NCI-H748 treated with DMSO at 0.1 percent for 48 hours (cell line): ENCODE data around the gene NRM.
"Not testable (repeated sequence)": the region's sequence is repeated elsewhere in the genome, so short reads cannot be mapped to it uniquely, and the experiment has no call there.

Source experiments
- DNase-seq: peaks from one replicate; lab custom pipeline; 2025; lab: John Stamatoyannopoulos, UW

NRM gene

DNA sequence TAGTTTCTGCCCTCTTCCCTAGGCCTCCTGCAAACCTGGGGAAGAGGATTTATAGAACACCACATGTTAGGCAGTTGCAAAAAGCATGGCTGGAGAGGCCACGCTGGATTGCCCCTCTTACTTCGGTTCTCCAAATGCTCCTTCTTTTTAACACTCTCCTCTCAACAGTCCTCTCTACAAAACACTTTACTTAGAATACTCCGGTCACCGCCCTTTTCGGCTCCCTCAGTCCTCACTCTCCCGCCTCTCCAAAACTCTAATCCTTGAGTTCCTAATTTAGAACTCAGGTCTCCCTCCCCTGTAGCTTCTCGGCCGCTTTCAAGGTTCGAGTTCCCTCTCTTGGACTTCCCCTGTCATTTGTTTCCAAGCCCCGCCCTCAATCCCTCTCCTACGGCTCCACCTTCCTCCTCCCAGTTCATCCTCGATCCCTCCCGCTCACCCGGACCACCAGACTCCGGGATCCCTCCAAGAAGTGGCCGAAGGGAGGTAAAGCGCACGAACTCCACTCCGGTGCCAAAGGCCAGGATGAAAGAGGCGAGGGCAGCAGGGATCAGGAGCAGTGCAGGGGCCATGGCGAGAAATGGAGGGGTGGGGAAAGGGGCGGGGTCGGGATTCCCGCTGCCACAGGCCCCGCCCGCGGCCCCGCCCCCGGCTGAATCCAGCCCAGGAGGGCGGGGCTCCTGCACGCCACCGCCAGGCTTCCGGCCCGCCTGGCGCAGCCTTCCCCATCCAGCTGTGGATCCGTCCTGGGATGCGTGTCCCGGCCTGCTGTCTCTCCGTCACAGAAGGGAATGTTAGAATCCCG lies at the start of gene NRM:
Gene NRM, minus strand, starts transcription at position 582 of the 805 bp plus-strand sequence. Its CDS starts 10 bp downstream, at position 572.
- peak; percentile 88 for DNase-seq

DNA sequence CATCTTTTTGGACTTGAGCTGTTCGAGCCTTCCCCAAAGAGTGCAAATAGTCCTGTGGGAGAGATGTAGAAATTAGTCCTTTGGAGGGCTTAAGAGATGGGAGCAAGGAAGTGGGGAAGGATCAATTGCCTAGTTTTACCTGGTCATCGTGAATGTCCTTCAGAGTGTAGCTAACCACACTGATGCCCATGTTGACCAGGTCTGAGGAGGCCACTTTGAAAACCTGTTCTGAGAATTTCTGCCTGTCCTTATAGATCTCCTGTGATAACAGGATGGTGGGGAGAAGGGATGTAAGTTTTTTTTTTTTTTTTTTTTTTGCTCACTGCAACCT lies 49.7 kb upstream of the NRM start:
- no peak for DNase-seq

- no peak for DNase-seq
These were observed 47.7 kb upstream of the NRM start for GRCh38 chr6:30738532-30738931.

GRCh38 chr6:30735668-30736314 lies 45.0 kb upstream of the NRM start:
- no peak for DNase-seq

DNA sequence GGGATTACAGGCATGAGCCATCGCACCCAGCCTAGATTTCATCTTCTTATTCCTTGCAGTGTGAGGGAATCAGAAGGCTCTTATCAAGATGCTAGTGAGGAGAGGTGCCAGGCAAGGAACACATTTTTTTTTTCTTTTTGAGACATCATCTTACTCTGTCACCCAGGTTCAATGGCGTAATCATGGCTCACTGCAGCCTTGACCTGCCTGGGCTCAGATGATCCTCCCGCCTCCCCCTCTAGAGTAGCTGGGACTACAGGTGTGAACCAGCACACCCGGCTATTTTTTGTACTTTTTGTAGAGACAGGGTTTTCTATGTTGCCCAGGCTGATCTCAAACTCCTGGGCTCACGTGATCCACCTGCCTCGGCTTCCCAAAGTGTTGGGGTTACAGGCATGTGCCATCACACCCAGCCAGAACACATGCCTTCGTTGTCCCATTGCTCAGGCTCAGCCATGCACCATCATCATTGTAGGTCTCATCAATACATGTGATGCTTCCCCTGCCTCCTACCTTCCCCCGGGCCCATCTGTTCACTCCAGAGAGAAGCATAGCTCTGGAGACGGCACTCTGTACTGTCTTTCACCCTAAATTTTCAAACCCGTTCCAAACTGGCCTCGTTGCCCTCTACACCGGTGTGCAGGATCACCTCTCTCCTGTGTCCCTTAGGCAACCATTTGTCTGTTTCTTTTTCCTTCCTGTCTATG lies 41.6 kb upstream of the NRM start:
- no peak for DNase-seq

DNA sequence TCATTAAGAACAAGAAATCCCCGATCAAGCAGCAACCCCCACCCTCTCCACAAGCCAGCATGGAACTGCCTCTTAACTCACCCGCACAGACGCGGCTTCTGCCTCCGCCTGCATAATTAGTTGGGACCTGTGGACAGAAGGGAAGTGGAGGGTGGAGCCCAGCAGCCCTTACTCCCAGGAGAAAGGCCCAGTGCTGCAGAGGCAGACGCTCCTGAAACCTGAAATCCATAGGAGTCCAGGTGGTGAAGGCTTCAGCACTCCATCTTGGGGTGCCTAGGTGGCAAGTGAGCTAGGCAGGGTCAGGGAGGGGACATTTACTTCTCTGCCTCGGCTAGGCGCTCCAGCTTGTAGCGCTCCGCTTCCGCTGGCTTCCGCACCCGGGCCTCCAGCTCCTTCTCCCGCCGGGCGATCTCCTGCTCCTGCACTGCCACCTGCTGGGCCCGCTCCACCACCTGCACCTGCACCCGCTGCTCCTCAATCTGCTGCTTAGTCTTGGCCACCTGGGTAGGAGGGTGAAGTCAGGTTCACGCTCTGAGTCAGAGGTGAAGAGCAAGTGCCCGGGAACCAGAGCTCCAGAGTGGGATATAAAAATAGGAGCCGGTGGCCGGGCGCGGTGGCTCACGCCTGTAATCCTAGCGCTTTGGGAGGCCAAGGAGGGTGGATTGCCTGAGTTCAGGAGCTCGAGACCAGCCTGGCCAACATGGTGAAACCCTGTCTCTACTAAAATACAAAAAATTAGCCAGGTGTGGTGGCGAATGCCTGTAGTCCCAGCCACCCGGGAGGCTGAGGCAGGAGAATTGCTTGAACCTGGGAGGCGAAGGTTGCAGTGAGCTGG lies 40.0 kb upstream of the NRM start:
- peak; percentile 32 for DNase-seq

- DNase-seq: no peak
These were observed 37.3 kb upstream of the NRM start for GRCh38 chr6:30727920-30728553.

DNA sequence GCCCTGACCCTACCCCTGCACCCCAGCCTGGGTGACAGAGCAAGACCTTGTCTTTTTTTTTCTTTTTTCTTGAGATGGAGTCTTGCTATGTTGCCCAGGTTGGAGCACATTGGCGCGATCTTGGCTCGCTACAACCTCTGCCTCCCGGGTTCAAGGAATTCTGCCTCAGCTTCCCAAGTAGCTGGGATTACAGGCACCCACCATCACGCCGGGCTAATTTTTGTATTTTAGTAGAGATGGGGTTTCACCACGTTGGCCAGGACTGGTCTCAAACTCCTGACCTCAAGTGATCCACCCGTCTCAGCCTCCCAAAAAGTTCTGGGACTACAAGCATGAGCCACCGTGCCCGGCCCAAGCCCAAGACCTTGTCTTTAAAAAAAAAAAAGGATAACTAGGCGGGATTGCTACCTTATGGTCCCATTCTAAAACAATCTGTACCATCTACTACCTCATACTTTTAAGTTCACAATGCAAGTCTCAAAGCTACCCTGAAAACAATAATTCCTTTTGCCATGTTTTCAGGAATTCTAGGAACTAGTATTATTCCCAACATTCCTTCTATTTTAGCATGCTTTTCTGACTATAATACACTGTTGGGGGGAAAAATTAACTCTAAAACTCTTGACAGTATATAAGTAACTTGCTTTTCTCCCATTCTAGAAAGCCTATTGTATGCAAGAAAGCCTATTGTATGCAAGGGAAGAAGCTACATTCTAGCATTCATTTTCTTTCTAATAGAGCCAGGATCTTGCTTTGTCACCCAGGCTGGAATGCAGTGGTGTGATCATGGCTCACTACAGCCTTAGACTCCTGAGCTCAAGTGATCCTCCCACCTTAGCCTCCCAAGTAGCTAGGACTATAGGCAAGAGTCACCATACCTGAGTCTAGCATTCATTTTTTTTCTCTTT lies 36.0 kb upstream of the NRM start:
- no peak for DNase-seq

- no peak for DNase-seq
These were observed 35.1 kb upstream of the NRM start for GRCh38 chr6:30725713-30726505.

GRCh38 chr6:30724906-30725667 lies 34.3 kb upstream of the NRM start:
- no peak for DNase-seq

- not testable (repeated sequence) for DNase-seq
These were observed 33.3 kb upstream of the NRM start for GRCh38 chr6:30723843-30724741.

DNA sequence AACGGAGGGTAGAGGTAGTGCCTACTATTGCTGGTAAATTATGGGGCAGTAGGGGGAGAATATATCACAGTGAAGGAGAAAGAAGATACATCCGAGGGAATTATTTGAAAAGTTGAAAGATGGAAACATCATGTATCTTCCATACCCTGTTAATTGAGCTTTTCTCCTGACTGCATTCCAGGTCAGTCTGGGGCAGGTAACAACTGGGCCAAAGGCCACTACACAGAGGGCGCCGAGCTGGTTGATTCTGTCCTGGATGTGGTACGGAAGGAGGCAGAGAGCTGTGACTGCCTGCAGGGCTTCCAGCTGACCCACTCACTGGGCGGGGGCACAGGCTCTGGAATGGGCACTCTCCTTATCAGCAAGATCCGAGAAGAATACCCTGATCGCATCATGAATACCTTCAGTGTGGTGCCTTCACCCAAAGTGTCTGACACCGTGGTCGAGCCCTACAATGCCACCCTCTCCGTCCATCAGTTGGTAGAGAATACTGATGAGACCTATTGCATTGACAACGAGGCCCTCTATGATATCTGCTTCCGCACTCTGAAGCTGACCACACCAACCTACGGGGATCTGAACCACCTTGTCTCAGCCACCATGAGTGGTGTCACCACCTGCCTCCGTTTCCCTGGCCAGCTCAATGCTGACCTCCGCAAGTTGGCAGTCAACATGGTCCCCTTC lies 32.5 kb upstream of the NRM start:
- DNase-seq: not testable (repeated sequence)

GRCh38 chr6:30722280-30723112 lies 31.7 kb upstream of the NRM start:
- peak; percentile 76 for DNase-seq

DNA sequence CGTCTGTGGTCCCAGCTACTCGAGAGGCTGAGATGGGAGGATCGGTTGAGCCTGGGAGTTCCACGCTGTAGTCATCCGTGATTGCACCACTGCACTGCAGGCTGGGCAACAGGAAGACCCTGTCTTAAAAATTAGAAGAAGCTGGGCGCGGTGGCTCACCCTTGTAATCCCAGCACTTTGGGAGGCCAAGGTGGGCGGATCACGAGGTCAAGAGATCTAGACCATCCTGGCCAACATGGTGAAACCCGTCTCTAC lies 31.2 kb upstream of the NRM start:
- DNase-seq: not testable (repeated sequence)

- DNase-seq: peak; percentile 91
These were observed 30.6 kb upstream of the NRM start for GRCh38 chr6:30721198-30722024.

- peak; percentile 67 for DNase-seq
These were observed 30.0 kb upstream of the NRM start for GRCh38 chr6:30720738-30721197.
